NOMO-1 treated with DMSO at 0.1 percent for 48 hours (cell line): ENCODE measurements around the gene AQP6.
A peak's percentile ranks its signal among the peaks of the same experiment; 100 is the strongest.

ENCODE experiments used
- DNase-seq: peaks from one replicate; lab custom pipeline; 2025; ENCODE audit not compliant: unreplicated experiment; lab: John Stamatoyannopoulos, UW

AQP6 gene

GRCh38 chr12:50025187-50026059, 52.7 kb downstream of the AQP6 start, which contains the start of gene RACGAP1:
TSS of gene RACGAP1 (minus strand) at chr12:50025494. CDS start at chr12:50016715, 8,779 bp downstream.
- peak; percentile 98 for DNase-seq

- no peak for DNase-seq
These were observed 53.9 kb downstream of the AQP6 start for GRCh38 chr12:50026691-50027090.
